H1 (cell line): ENCODE results near the gene CTIF. TPM values are rescaled to one million over a fixed set of nuclear protein-coding genes. Genes with fewer than 3 reads are reported as not detected.

Experiments used
- BRCA1 ChIP-seq: IDR thresholded peaks from 2 replicates; pipeline ENCODE4 v1.6.1; 2012; ENCODE audit warnings: low read depth, low read length, improper control_type of control experiment
- CBX5 ChIP-seq: fragments of 300-800, 300-1000 bp; sonication (generic); IDR thresholded peaks from 2 replicates; pipeline ENCODE4 v1.7.1; 2016; ENCODE audit warnings: antibody characterized with exemption, low read length, low read depth
- CBX8 ChIP-seq: fragments of 300-800, 300-1000 bp; sonication (generic); IDR thresholded peaks from 2 replicates; pipeline ENCODE4 v1.7.1; 2016; ENCODE audit warnings: low read depth, low read length, borderline replicate concordance
- CHD2 ChIP-seq: IDR thresholded peaks from 2 replicates; pipeline ENCODE4 v1.6.1; 2012; ENCODE audit warnings: low read length, improper control_type of control experiment
- CHD7 ChIP-seq: fragments of 300-600 bp; sonication (generic); IDR thresholded peaks from 2 replicates; pipeline ENCODE4 v1.7.1; 2012; ENCODE audit warnings: low read length, moderate library complexity, mild to moderate bottlenecking, inconsistent platforms; ENCODE audit not compliant: insufficient replicate concordance
- EGR1 ChIP-seq: IDR thresholded peaks from 2 replicates; pipeline ENCODE4 v1.6.1; 2011; ENCODE audit warnings: low read depth, low read length, borderline replicate concordance
- EP300 ChIP-seq, 2 experiments: IDR thresholded peaks; 1 replicate in 1 of 2; 2 replicates in 1 of 2; pipeline ENCODE4 v1.6.1; 2011 to 2012; ENCODE audit warnings: low read depth in 2 of 2, low read length in 2 of 2, mild to moderate bottlenecking in 2 of 2, borderline replicate concordance in 1 of 2, inconsistent platforms in 1 of 2, moderate library complexity in 1 of 2
- NRF1 ChIP-seq: IDR thresholded peaks from 2 replicates; pipeline ENCODE4 v1.6.1; 2011; ENCODE audit warnings: mild to moderate bottlenecking, low read depth, low read length, improper control_type of control experiment
- ZNF274 ChIP-seq: IDR thresholded peaks from 2 replicates; pipeline ENCODE4 v1.7.0; 2012; ENCODE audit warnings: low read length, borderline replicate concordance; ENCODE audit errors: extremely low read depth
- polyA plus RNA-seq, 7 experiments: library from polyadenylated mRNA; depleted of rRNA in 3 of 7; stranded (reverse) in 5 of 7; unstranded in 2 of 7; fragments of >200 nt in 5 of 7; fragments of 200-250 nt in 2 of 7; gene quantifications; 1 replicate in 5 of 7; 2 replicates in 1 of 7; 4 replicates in 1 of 7; pipeline versions ENCODE4 v1.2.1 to v1.2.3, GENCODE V29; 2011 to 2013; ENCODE audit warnings: missing spikeins in 2 of 7, mixed read lengths in 2 of 7
- total RNA-seq: library from RNA; stranded (reverse); fragmentation: NEBNext Ultra II Directional; extraction: Animal tissue kit (Norgen Biotek cat#: 25700); gene quantifications from 2 replicates; pipeline ENCODE4 v1.2.1, GENCODE V29; 2021

The CTIF gene
- total and polyA plus RNA-seq, 2 of the 8 experiments (the other 6 are each of a cell fraction or from before 2014, with no cell fraction given): 9.0 to 17.8 TPM

GRCh38 chr18:48836806-48837615 lies 298.2 kb downstream of the CTIF start (continued):
- TF ChIP-seq CHD7 (no peak), CHD2 (no peak), CBX8 (no peak), CBX5 (no peak), NRF1 (no peak), EP300 (IDR thresholded peaks at IDR 0.05; ENCODE audit: borderline replicate concordance in 1 of 2, low read depth in 2 of 2, low read length in 2 of 2) (no peak), ZNF274 (no peak), BRCA1 (no peak), EGR1 (no peak)
- TF ChIP-seq, all 59 proteins: peak for 0
